Measurements from ENCODE around the gene C17orf78.
"Not testable (repeated sequence)": the region's sequence is repeated elsewhere in the genome, so short reads cannot be mapped to it uniquely, and the experiment has no call there.

The C17orf78 gene

DNA sequence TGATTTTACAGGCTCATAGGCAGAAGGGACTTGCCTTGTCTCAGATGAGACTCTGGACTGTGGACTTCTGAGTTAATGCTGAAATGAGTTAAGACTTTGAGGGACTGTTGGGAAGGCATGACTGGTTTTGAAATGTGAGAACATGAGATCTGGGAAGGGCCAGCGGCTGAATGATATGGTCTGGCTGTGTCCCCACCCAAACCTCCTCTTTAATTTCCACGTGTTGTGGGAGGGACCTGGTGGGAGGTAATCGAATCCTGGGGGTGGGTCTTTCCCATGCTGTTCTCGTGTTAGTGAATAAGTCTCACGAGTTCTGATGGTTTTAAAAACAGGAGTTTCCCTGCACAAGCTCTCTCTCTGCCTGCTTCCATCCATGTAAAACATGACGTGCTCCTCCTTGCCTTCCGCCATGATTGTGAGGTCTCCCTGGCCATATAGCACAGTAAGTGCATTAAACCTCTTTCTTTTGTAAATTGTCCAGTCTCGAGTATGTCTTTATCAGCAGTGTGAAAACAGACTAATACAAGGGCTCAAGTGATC lies 28.9 kb upstream of the C17orf78 start:
- DNase-seq; H3K4me1 ChIP-seq (ENCODE audit: control extremely low read depth in 1 of 4, control insufficient read depth in 4 of 4, insufficient read depth in 4 of 4, low read length in 3 of 4); H3K27me3 ChIP-seq (replicated peaks in 2 of 5; ENCODE audit: control insufficient read depth in 4 of 5, insufficient read depth in 5 of 5, low read length in 4 of 5); CTCF ChIA-PET; H3K4me3 ChIP-seq (ENCODE audit: control insufficient read depth in 1 of 7, extremely low read depth in 1 of 7, insufficient read depth in 4 of 7, low read depth in 2 of 7, low read length in 6 of 7); POLR2A ChIA-PET; H3K9me3 ChIP-seq (ENCODE audit: control extremely low read depth in 1 of 5, control insufficient read depth in 4 of 5, insufficient read depth in 2 of 5, low read depth in 1 of 5, low read length in 4 of 5); H3K27ac ChIP-seq (ENCODE audit: insufficient read depth in 1 of 2, low read depth in 1 of 2, low read length in 2 of 2, poor library complexity in 1 of 2, severe bottlenecking in 2 of 2): not testable (repeated sequence)
- H3K36me3 ChIP-seq (ENCODE audit: control insufficient read depth in 4 of 4, insufficient read depth in 4 of 4, low read length in 3 of 4), result peaks cover 0 to 21% (median 2%) of the 10 kb centered on the region in 4 experiments
- 97% methylated on average over 8 of the region's 8 CpGs for WGBS (ENCODE audit: insufficient coverage)

DNA sequence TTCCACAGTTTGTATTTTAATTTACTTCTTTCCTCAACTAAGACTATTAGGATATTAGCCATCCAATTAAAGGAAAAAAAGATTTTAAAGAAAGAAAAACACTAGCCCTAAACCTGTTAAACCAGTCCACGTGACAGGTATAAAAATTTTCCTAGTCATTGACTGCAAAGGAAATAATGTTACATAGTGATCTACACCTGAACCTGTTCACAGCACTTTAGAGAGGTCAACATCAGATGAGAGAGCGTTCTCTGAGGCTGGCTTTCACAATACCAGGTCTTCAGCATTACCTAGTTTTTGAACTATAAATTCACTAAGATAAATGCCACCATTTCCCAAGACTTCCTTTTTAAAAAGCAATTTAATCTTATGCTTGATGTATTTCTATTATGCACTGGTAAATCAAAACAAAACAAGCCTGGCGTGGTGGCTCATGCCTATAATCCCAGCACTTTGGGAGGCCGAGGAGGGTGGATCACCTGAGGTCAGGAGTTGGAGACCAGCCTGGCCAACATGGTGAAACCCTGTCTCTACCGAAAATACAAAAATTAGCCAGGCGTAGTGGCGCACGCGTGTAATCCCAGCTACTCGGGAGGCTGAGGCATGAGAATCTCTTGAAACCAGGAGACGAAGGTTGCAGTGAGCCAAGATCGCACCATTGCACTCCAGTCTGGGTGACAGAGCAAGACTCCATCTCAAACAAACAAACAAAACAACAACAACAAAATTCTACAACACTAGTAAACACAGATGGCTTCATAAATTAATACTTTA lies 18.8 kb upstream of the C17orf78 start:
- H3K27ac ChIP-seq (ENCODE audit: insufficient read depth in 1 of 2, low read depth in 1 of 2, low read length in 2 of 2, poor library complexity in 1 of 2, severe bottlenecking in 2 of 2); DNase-seq; H3K9me3 ChIP-seq (ENCODE audit: control extremely low read depth in 1 of 5, control insufficient read depth in 4 of 5, insufficient read depth in 2 of 5, low read depth in 1 of 5, low read length in 4 of 5); H3K27me3 ChIP-seq (replicated peaks in 2 of 5; ENCODE audit: control insufficient read depth in 4 of 5, insufficient read depth in 5 of 5, low read length in 4 of 5); POLR2A ChIA-PET: not testable (repeated sequence)
- Histone ChIP-seq H3K4me1 (ENCODE audit: control extremely low read depth in 1 of 4, control insufficient read depth in 4 of 4, insufficient read depth in 4 of 4, low read length in 3 of 4) (peaks cover 7 to 34% (median 22%) of the 10 kb centered on the region in 4 experiments), H3K36me3 (ENCODE audit: control insufficient read depth in 4 of 4, insufficient read depth in 4 of 4, low read length in 3 of 4) (peaks cover 0 to 15% (median 0%) of the 10 kb centered on the region in 4 experiments), H3K4me3 (ENCODE audit: control insufficient read depth in 1 of 7, extremely low read depth in 1 of 7, insufficient read depth in 4 of 7, low read depth in 2 of 7, low read length in 6 of 7) (peak overlapping the region in 1 of 7 experiments; percentile 97)
- over 99% methylated on average over 11 of the region's 12 CpGs for WGBS (ENCODE audit: insufficient coverage)
- CTCF ChIA-PET, result interaction anchor here (0.7 kb wide), 1 partner anchor 8 kb away, joined by 3 read pairs; no protein-coding TSS in a partner anchor

DNA sequence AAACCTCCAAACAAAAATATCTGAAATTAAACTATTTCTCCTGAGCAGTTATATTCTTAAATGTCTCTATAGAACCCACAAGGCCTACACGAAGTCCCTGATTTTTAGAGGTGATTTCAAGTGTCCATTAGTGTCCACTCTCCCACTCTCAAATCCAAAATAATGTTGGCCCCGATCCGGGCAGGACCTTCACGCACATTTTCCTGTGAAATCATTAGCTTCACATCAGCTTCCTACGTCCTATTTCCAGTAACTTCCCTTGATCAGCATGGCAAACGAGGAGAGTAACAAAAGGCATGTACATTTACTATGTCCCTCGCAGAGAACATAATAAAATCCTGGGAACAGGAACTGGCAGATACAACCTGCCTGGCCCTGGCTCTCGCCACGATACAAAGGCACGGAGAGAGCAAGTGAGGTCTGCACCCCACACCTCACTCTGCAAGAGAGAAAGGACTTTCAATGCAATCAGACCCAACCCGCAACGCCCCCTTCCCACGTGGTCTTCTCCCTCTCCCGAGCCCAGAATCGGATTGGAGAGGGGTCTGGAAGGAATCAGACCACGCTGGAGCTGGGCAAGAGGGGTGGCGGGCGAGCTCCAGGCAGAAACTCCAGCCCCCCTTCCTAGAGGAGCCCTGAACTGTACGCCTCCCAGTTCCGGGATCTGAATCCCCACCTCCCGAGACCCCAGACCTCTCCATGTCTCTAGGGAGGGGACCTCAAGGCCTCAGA lies 17.5 kb upstream of the C17orf78 start:
- Histone ChIP-seq H3K27ac (ENCODE audit: insufficient read depth in 1 of 2, low read depth in 1 of 2, low read length in 2 of 2, poor library complexity in 1 of 2, severe bottlenecking in 2 of 2) (peak overlapping the region in 1 of 2 experiments; percentile 74), H3K9me3 (ENCODE audit: control extremely low read depth in 1 of 5, control insufficient read depth in 4 of 5, insufficient read depth in 2 of 5, low read depth in 1 of 5, low read length in 4 of 5) (no peaks in the 10 kb centered on the region), H3K4me1 (ENCODE audit: control extremely low read depth in 1 of 4, control insufficient read depth in 4 of 4, insufficient read depth in 4 of 4, low read length in 3 of 4) (peaks cover 7 to 34% (median 22%) of the 10 kb centered on the region in 4 experiments), H3K36me3 (ENCODE audit: control insufficient read depth in 4 of 4, insufficient read depth in 4 of 4, low read length in 3 of 4) (peaks cover 0 to 15% (median 0%) of the 10 kb centered on the region in 4 experiments), H3K27me3 (replicated peaks in 2 of 5; ENCODE audit: control insufficient read depth in 4 of 5, insufficient read depth in 5 of 5, low read length in 4 of 5) (no peaks in the 10 kb centered on the region), H3K4me3 (ENCODE audit: control insufficient read depth in 1 of 7, extremely low read depth in 1 of 7, insufficient read depth in 4 of 7, low read depth in 2 of 7, low read length in 6 of 7) (peak overlapping the region; percentile 57 to 97 (median 84))
- peak; percentile 28 to 53 (median 51) for DNase-seq
- 7% methylated on average over 18 of the region's 21 CpGs for WGBS (ENCODE audit: insufficient coverage)
- ChIA-PET POLR2A (no interaction called here), CTCF (interaction anchor here (1.1 to 3.0 kb wide), 3 partner anchors 16 to 755 kb away, joined by 3 to 17 read pairs (median 5); partner anchors contain the start of gene C17orf78)

DNA sequence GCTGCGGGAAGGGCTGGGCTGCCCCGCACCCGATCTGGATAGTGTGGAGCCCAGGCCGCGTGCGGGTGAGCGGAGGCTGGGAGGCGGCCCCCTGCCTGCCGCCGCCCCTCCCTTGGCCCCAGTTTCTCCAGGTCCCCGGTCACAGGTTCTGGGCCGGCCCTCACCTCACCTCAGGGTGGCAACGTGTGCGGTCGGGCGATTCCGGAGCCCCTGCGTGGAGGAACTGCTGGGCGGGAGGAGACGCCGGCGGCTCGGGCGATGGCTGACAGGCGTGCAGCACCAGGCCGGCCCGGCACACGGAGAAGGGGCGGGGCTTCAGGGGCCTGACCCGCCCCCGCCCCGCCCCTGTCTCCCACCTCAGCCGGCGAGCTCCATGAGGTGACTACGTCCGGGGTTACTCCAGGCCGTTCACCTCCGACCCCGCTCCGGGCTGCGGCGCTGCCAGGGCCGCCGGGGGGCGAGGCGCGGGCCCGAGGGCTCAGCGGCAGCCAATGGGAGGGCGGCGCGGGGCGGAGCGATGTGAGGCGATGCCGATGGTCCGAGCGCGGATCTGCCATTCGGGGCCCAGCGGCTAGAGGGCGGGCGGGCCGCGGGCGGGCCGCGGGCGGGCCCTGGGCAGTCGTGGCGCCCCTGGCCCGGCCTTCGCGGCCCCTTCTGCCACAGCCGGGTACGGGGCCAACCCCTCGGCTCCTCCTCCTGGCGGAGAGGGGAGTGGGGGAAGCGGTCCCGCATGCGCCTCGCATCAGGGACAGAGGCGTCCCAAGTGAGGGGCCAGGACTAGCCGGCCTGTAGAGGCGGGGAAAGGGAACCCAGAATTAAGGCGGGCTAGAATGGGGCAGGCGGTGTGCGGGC lies 16.7 kb upstream of the C17orf78 start:
- Histone ChIP-seq H3K27ac (ENCODE audit: insufficient read depth in 1 of 2, low read depth in 1 of 2, low read length in 2 of 2, poor library complexity in 1 of 2, severe bottlenecking in 2 of 2) (peak overlapping the region in 1 of 2 experiments; percentile 74), H3K4me3 (ENCODE audit: control insufficient read depth in 1 of 7, extremely low read depth in 1 of 7, insufficient read depth in 4 of 7, low read depth in 2 of 7, low read length in 6 of 7) (peak overlapping the region; percentile 57 to 97 (median 84)), H3K27me3 (replicated peaks in 2 of 5; ENCODE audit: control insufficient read depth in 4 of 5, insufficient read depth in 5 of 5, low read length in 4 of 5) (no peaks in the 10 kb centered on the region), H3K4me1 (ENCODE audit: control extremely low read depth in 1 of 4, control insufficient read depth in 4 of 4, insufficient read depth in 4 of 4, low read length in 3 of 4) (peaks cover 7 to 34% (median 22%) of the 10 kb centered on the region in 4 experiments), H3K9me3 (ENCODE audit: control extremely low read depth in 1 of 5, control insufficient read depth in 4 of 5, insufficient read depth in 2 of 5, low read depth in 1 of 5, low read length in 4 of 5) (no peaks in the 10 kb centered on the region), H3K36me3 (ENCODE audit: control insufficient read depth in 4 of 4, insufficient read depth in 4 of 4, low read length in 3 of 4) (peaks cover 0 to 10% (median 0%) of the 10 kb centered on the region in 4 experiments)
- CTCF ChIA-PET, result interaction anchor here (1.1 to 3.0 kb wide), 4 partner anchors 9 to 756 kb away, joined by 3 to 17 read pairs (median 4); partner anchors contain the start of gene C17orf78
- 0% methylated on average over 57 of the region's 88 CpGs for WGBS (ENCODE audit: insufficient coverage)
- POLR2A ChIA-PET, result no interaction called here
- DNase-seq, result peak; percentile 94 to 97 (median 96)

DNA sequence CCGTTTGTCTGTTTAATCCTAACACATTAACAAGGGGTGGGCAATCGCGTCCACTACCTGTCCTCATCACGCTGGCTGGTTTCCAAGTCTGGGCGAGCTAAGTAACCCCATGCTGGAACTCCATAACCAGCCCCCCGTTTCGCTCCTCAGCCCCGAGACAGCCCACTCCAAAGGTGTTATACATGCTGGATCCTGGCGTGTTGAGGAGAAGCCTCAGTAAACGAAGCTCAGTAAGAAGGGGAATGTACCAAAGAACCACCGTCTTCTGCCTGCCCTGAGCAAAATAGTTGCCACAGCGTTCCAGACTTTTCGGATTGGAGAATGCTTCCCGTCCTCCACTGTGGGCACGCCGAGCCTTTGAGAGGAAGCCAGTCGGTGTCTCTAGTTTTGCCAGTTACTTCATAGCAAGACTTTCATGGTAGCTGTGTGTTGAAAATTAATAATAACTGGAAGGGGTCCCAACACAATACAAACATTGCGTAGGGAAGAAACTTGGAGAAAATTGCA lies 16.1 kb upstream of the C17orf78 start:
- H3K36me3 ChIP-seq (ENCODE audit: control insufficient read depth in 4 of 4, insufficient read depth in 4 of 4, low read length in 3 of 4), result peaks cover 0 to 4% (median 0%) of the 10 kb centered on the region in 4 experiments
- ChIA-PET POLR2A (no interaction called here), CTCF (interaction anchor here (1.1 to 3.0 kb wide), 4 partner anchors 9 to 757 kb away, joined by 3 to 17 read pairs (median 4); partner anchors contain the start of gene C17orf78)
- H3K27ac ChIP-seq (ENCODE audit: insufficient read depth in 1 of 2, low read depth in 1 of 2, low read length in 2 of 2, poor library complexity in 1 of 2, severe bottlenecking in 2 of 2), result peak overlapping the region in 1 of 2 experiments; percentile 68
- peaks cover 7 to 34% (median 22%) of the 10 kb centered on the region in 4 experiments for H3K4me1 ChIP-seq (ENCODE audit: control extremely low read depth in 1 of 4, control insufficient read depth in 4 of 4, insufficient read depth in 4 of 4, low read length in 3 of 4)
- DNase-seq, result no peak
- no peaks in the 10 kb centered on the region for H3K9me3 ChIP-seq (ENCODE audit: control extremely low read depth in 1 of 5, control insufficient read depth in 4 of 5, insufficient read depth in 2 of 5, low read depth in 1 of 5, low read length in 4 of 5)
- 17% methylated on average over 15 of the region's 18 CpGs for WGBS (ENCODE audit: insufficient coverage)
- peak overlapping the region; percentile 57 to 93 (median 68) for H3K4me3 ChIP-seq (ENCODE audit: control insufficient read depth in 1 of 7, extremely low read depth in 1 of 7, insufficient read depth in 4 of 7, low read depth in 2 of 7, low read length in 6 of 7)
- H3K27me3 ChIP-seq (replicated peaks in 2 of 5; ENCODE audit: control insufficient read depth in 4 of 5, insufficient read depth in 5 of 5, low read length in 4 of 5), result no peaks in the 10 kb centered on the region

DNA sequence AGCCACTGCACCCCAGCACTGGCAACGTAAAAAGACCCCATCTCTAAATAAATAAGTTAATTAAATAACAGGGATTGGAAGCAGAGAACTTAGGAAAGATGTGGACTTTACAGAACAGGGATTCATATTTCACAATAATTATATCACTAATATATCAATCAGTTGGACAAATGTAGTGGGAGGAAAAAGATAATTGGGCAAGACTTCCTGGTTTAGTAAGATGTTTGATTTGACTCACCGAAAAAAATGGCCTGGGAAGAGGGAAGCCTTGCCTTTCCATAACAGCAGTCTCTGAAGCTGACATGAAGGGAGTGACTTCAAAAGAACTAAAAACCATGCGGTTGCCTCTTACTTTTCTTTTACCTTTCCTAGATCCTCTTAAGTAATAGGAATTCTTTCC lies 15.2 kb upstream of the C17orf78 start:
- H3K9me3 ChIP-seq (ENCODE audit: control extremely low read depth in 1 of 5, control insufficient read depth in 4 of 5, insufficient read depth in 2 of 5, low read depth in 1 of 5, low read length in 4 of 5), result no peaks in the 10 kb centered on the region
- no peaks in the 10 kb centered on the region for H3K27me3 ChIP-seq (replicated peaks in 2 of 5; ENCODE audit: control insufficient read depth in 4 of 5, insufficient read depth in 5 of 5, low read length in 4 of 5)
- no peak overlapping the region for H3K27ac ChIP-seq (ENCODE audit: insufficient read depth in 1 of 2, low read depth in 1 of 2, low read length in 2 of 2, poor library complexity in 1 of 2, severe bottlenecking in 2 of 2)
- no peak for DNase-seq
- no peak overlapping the region for H3K4me3 ChIP-seq (ENCODE audit: control insufficient read depth in 1 of 7, extremely low read depth in 1 of 7, insufficient read depth in 4 of 7, low read depth in 2 of 7, low read length in 6 of 7)
- 42% methylated on average over 1 of the region's 3 CpGs for WGBS (ENCODE audit: insufficient coverage)
- peaks cover 0 to 4% (median 0%) of the 10 kb centered on the region in 4 experiments for H3K36me3 ChIP-seq (ENCODE audit: control insufficient read depth in 4 of 4, insufficient read depth in 4 of 4, low read length in 3 of 4)
- H3K4me1 ChIP-seq (ENCODE audit: control extremely low read depth in 1 of 4, control insufficient read depth in 4 of 4, insufficient read depth in 4 of 4, low read length in 3 of 4), result peaks cover 7 to 34% (median 22%) of the 10 kb centered on the region in 4 experiments
- POLR2A ChIA-PET, result interaction anchor here (0.7 kb wide), 1 partner anchor 372 kb away, joined by 3 read pairs; no protein-coding TSS in a partner anchor
- CTCF ChIA-PET, result interaction anchor here (0.8 to 3.0 kb wide), 3 partner anchors 13 to 37 kb away, joined by 3 to 17 read pairs (median 4); partner anchors contain the start of gene C17orf78

Measured in common myeloid progenitor, CD34-positive (primary cell).